SK-N-SH (cell line): ENCODE results near the gene ATP6V0A1. TPM values are rescaled to one million over a fixed set of nuclear protein-coding genes. Genes with fewer than 3 reads are reported as not detected.

Source experiments
- CTCF ChIA-PET: fragments of 300-600, 350-600 bp; formaldehyde crosslinking; extraction: SDS; loops from one replicate; lab custom pipeline; 2021; lab: Yijun Ruan, JAX
- POLR2A ChIA-PET: fragments of 350-600 bp; sonication (Branson Sonifier 250); formaldehyde crosslinking; extraction: SDS; loops from one replicate; lab custom pipeline; 2020; ENCODE audit warnings: antibody characterized with exemption, inconsistent platforms; lab: Yijun Ruan, JAX
- DNase-seq: peaks from one replicate; pipeline ENCODE4 v3.0.0; 2012
- H2AFZ ChIP-seq: fragments of 200-600 bp; sonication (generic); 2 replicates; pipeline ENCODE4 v1.8.1; 2016; ENCODE audit warnings: antibody characterized with exemption, mild to moderate bottlenecking, low read depth
- H3F3A ChIP-seq: fragments of 200-600 bp; sonication (generic); replicated peaks from 2 replicates; pipeline ENCODE3; 2016; ENCODE audit warnings: antibody characterized with exemption, mild to moderate bottlenecking; ENCODE audit not compliant: insufficient read depth
- H3K27ac ChIP-seq, 2 experiments: fragments of 200-500 bp in 1 of 2; fragments of 200-600 bp in 1 of 2; sonication (Bioruptor generic) in 1 of 2; sonication (generic), shearing (Covaris generic) in 1 of 2; 2 replicates each; pipeline versions ENCODE4 v1.5.1 to v1.6.1; 2014 to 2016; ENCODE audit warnings: low read depth in 2 of 2, inconsistent platforms in 1 of 2, low read length in 1 of 2, mild to moderate bottlenecking in 1 of 2, mixed read lengths in 1 of 2
- H3K27me3 ChIP-seq: fragments of 200-600 bp; sonication (generic), shearing (Covaris generic); 2 replicates; pipeline ENCODE4 v1.6.1; 2016; ENCODE audit warnings: mixed run types; ENCODE audit not compliant: insufficient read depth
- H3K36me3 ChIP-seq, 2 experiments: fragments of 200-500 bp in 1 of 2; fragments of 200-600 bp in 1 of 2; sonication (Bioruptor generic) in 1 of 2; sonication (generic) in 1 of 2; replicated peaks in 1 of 2; 2 replicates each; pipeline versions ENCODE3 to v1.5.1; 2014 to 2016; ENCODE audit warnings: low read length in 1 of 2, mild to moderate bottlenecking in 1 of 2; ENCODE audit not compliant: insufficient read depth in 2 of 2, control insufficient read depth in 1 of 2
- H3K4me1 ChIP-seq, 2 experiments: fragments of 200-500 bp in 1 of 2; fragments of 200-600 bp in 1 of 2; sonication (Bioruptor generic) in 1 of 2; sonication (generic), shearing (Covaris generic) in 1 of 2; 2 replicates each; pipeline versions ENCODE4 v1.5.1 to v1.6.1; 2014 to 2016; ENCODE audit warnings: low read depth in 1 of 2, low read length in 1 of 2, mixed run types in 1 of 2; ENCODE audit not compliant: insufficient read depth in 2 of 2, control insufficient read depth in 1 of 2
- H3K4me2 ChIP-seq: fragments of 200-600 bp; sonication (generic), shearing (Covaris generic); 2 replicates; pipeline ENCODE4 v1.6.1; 2017; ENCODE audit warnings: mixed run types
- H3K4me3 ChIP-seq, 2 experiments: fragments of 200-500 bp in 1 of 2; fragments of 200-600 bp in 1 of 2; sonication (Bioruptor generic) in 1 of 2; sonication (generic), shearing (Covaris generic) in 1 of 2; 2 replicates each; pipeline versions ENCODE4 v1.5.1 to v1.8.1; 2014 to 2016; ENCODE audit warnings: low read depth in 2 of 2, inconsistent platforms in 1 of 2, low read length in 1 of 2, mild to moderate bottlenecking in 1 of 2, mixed read lengths in 1 of 2, moderate library complexity in 1 of 2
- H3K79me2 ChIP-seq: fragments of 200-600 bp; sonication (generic); 2 replicates; pipeline ENCODE4 v1.8.1; 2017; ENCODE audit warnings: mild to moderate bottlenecking; ENCODE audit not compliant: insufficient read depth
- H3K9ac ChIP-seq: fragments of 200-600 bp; sonication (generic); 2 replicates; pipeline ENCODE4 v1.6.1; 2017; ENCODE audit warnings: mixed run types
- H3K9me2 ChIP-seq: fragments of 200-600 bp; sonication (generic); 2 replicates; pipeline ENCODE4 v1.6.1; 2017; ENCODE audit warnings: mixed run types
- H3K9me3 ChIP-seq: fragments of 200-600 bp; sonication (generic); 2 replicates; pipeline ENCODE4 v1.6.1; 2017; ENCODE audit warnings: mixed run types, mild to moderate bottlenecking, moderate library complexity
- H4K20me1 ChIP-seq: fragments of 200-600 bp; sonication (generic); 2 replicates; pipeline ENCODE4 v1.6.1; 2017; ENCODE audit warnings: mild to moderate bottlenecking, mixed run types; ENCODE audit not compliant: insufficient read depth
- CHD2 ChIP-seq: fragments of 150-350 bp; IDR thresholded peaks from 2 replicates; pipeline ENCODE4 v1.6.1; 2018; ENCODE audit warnings: low read length; ENCODE audit not compliant: partially characterized antibody
- CTCF ChIP-seq: fragments of 200-600 bp; sonication (generic); IDR thresholded peaks from 2 replicates; pipeline ENCODE4 v1.6.1; 2017; ENCODE audit warnings: antibody characterized with exemption, mild to moderate bottlenecking, moderate library complexity
- ELF1 ChIP-seq: IDR thresholded peaks from 2 replicates; pipeline ENCODE4 v1.4.0; 2012
- FOSL2 ChIP-seq: IDR thresholded peaks from 2 replicates; pipeline ENCODE4 v1.4.0; 2012; ENCODE audit warnings: low read depth, mild to moderate bottlenecking, moderate library complexity, borderline replicate concordance
- FOXJ3 ChIP-seq: sonication (generic); formaldehyde crosslinking; IDR thresholded peaks from 2 replicates; pipeline ENCODE4 v1.5.1; 2020; ENCODE audit warnings: mild to moderate bottlenecking, missing genetic modification reagents
- JUND ChIP-seq: IDR thresholded peaks from 2 replicates; pipeline ENCODE4 v1.4.0; 2012
- MAX ChIP-seq: IDR thresholded peaks from 2 replicates; pipeline ENCODE4 v1.4.0; 2012; ENCODE audit warnings: low read depth
- NFIC ChIP-seq: IDR thresholded peaks from 2 replicates; pipeline ENCODE4 v1.4.0; 2012; ENCODE audit warnings: borderline replicate concordance
- PBX3 ChIP-seq: IDR thresholded peaks from 2 replicates; pipeline ENCODE4; 2012
- REST ChIP-seq: IDR thresholded peaks from 2 replicates; pipeline ENCODE4 v1.6.1; 2012; ENCODE audit warnings: mild to moderate bottlenecking, low read depth, low read length, moderate library complexity
- RFX5 ChIP-seq: IDR thresholded peaks from 2 replicates; pipeline ENCODE4 v1.6.1; 2012; ENCODE audit warnings: mild to moderate bottlenecking, improper control_type of control experiment, low read length
- RXRA ChIP-seq: IDR thresholded peaks from 2 replicates; pipeline ENCODE4 v1.4.0; 2012; ENCODE audit warnings: low read depth, mild to moderate bottlenecking, borderline replicate concordance
- SIN3A ChIP-seq: IDR thresholded peaks from 2 replicates; pipeline ENCODE4 v1.6.1; 2012; ENCODE audit warnings: low read depth, mild to moderate bottlenecking, low read length, moderate library complexity, borderline replicate concordance
- TEAD4 ChIP-seq: IDR thresholded peaks from 2 replicates; pipeline ENCODE4 v1.4.0; 2012; ENCODE audit warnings: mild to moderate bottlenecking, borderline replicate concordance; ENCODE audit not compliant: insufficient read depth
- USF1 ChIP-seq: IDR thresholded peaks from 2 replicates; pipeline ENCODE4 v1.4.0; 2012; ENCODE audit warnings: low read depth, borderline replicate concordance
- ZBTB33 ChIP-seq: IDR thresholded peaks from 2 replicates; pipeline ENCODE4 v1.4.0; 2012; ENCODE audit warnings: low read depth, borderline replicate concordance
- WGBS: methylation state at CpG from one replicate; pipeline ENCODE4 v1.1.6; 2017; ENCODE audit warnings: low lambda C conversion rate; 5-methylcytosine and 5-hydroxymethylcytosine counted together
- polyA plus RNA-seq, 3 experiments: library from polyadenylated mRNA; depleted of rRNA; stranded (reverse); fragments of >200 nt; gene quantifications; 2 replicates each; pipeline ENCODE4 v1.2.3, GENCODE V29; 2012

ATP6V0A1 gene
- polyA plus RNA-seq, 1 of the 3 experiments (the other 2 are of a cell fraction), result 31.7 TPM

GRCh38 chr17:42409523-42410318 is 49.0 kb upstream of the ATP6V0A1 start (continued):
- no peak for TF ChIP-seq REST
- no peak for TF ChIP-seq RXRA
- TF ChIP-seq FOSL2, result peak; percentile 76; the same call in 1 of the 2 replicates
- TF ChIP-seq CHD2, result no peak
- no peak for TF ChIP-seq RFX5
- TF ChIP-seq PBX3, result no peak
- no peak for TF ChIP-seq ZBTB33
- no peak for TF ChIP-seq CTCF
- TF ChIP-seq JUND, result peak; percentile 71

- DNase-seq, result no peak
- no peak overlapping the region; a peak in 1 of 4 replicates for H3K4me3 ChIP-seq
- 80% methylated on average over 5 of the region's 5 CpGs for WGBS
- TF ChIP-seq NFIC, result no peak
- TF ChIP-seq JUND, result no peak
- no peak for TF ChIP-seq RFX5
- no peak for TF ChIP-seq TEAD4
- TF ChIP-seq USF1, result no peak
- TF ChIP-seq ELF1, result no peak
- no peak for TF ChIP-seq FOXJ3 (CRISPR knock-in tag)
- no peak for TF ChIP-seq MAX
- TF ChIP-seq CHD2, result no peak
- no peak for TF ChIP-seq SIN3A
Observed at GRCh38 chr17:42410319-42410685, 48.4 kb upstream of the ATP6V0A1 start.

More at GRCh38 chr17:42410319-42410685, 48.4 kb upstream of the ATP6V0A1 start:
- peak overlapping the region in 1 of 2 experiments; percentile 61; a peak in 2 of 4 replicates for H3K27ac ChIP-seq
- H3K27me3 ChIP-seq, result no peaks in the 10 kb centered on the region
- peaks cover 18 to 35% of the 10 kb centered on the region in 2 experiments; a peak in 3 of 4 replicates for H3K4me1 ChIP-seq
- peaks cover 100% of the 10 kb centered on the region for H3K79me2 ChIP-seq
- H3K4me2 ChIP-seq, result peak overlapping the region; percentile 51
- H3K9me3 ChIP-seq, result no peaks in the 10 kb centered on the region
- CTCF ChIA-PET, result interaction anchor here (1.3 to 26.0 kb wide), 4 partner anchors 12 to 188 kb away, joined by 3 to 683 read pairs (median 12); partner anchors contain the start of gene CAVIN1
- H3K9ac ChIP-seq, result no peak overlapping the region
- peaks cover 100% of the 10 kb centered on the region for H4K20me1 ChIP-seq
- no peak overlapping the region for H2AFZ ChIP-seq
- POLR2A ChIA-PET, result no interaction called here
- H3K36me3 ChIP-seq, result peaks cover 0 to 27% of the 10 kb centered on the region in 2 experiments
- H3F3A ChIP-seq, result peaks cover 44% of the 10 kb centered on the region
- no peaks in the 10 kb centered on the region for H3K9me2 ChIP-seq
